Tibial nerve (tissue), 4 donors: Measurements from ENCODE around the gene SBSN. TPM values are rescaled to one million over a fixed set of nuclear protein-coding genes. Genes with fewer than 3 reads are reported as not detected.

Source experiments
- DNase-seq, 2 donors: peaks; one replicate each; pipeline ENCODE4 v3.0.0-alpha.2; 2019; ENCODE audit warnings: low spot score in 2 of 2
- H3K27ac ChIP-seq, 4 donors: fragments of 200-600 bp; sonication (generic) in 3 of 4; one replicate each; pipeline ENCODE4 v1.5.1; 2017 to 2019; ENCODE audit warnings: mild to moderate bottlenecking in 1 of 4
- H3K27me3 ChIP-seq, 2 donors: fragments of 200-600 bp; sonication (generic) in 1 of 2; one replicate each; pipeline versions ENCODE4 v1.5.1 to v1.6.0; 2017 to 2019
- H3K36me3 ChIP-seq, 3 donors: fragments of 200-600 bp; sonication (generic); one replicate each; pipeline ENCODE4 v1.5.1; 2018 to 2019
- H3K4me1 ChIP-seq, 4 donors: fragments of 200-600 bp; sonication (generic) in 3 of 4; one replicate each; pipeline ENCODE4 v1.5.1; 2017 to 2019
- H3K4me3 ChIP-seq, 4 donors: fragments of 200-600 bp; sonication (generic) in 3 of 4; one replicate each; pipeline ENCODE4 v1.5.1; 2017 to 2019; ENCODE audit warnings: mild to moderate bottlenecking in 1 of 4, moderate library complexity in 1 of 4
- H3K9me3 ChIP-seq, 4 donors: fragments of 200-600 bp; sonication (generic) in 3 of 4; one replicate each; pipeline ENCODE4 v1.5.1; 2017 to 2019
- CTCF ChIP-seq, 5 experiments: fragments of 200-600 bp in 3 of 5; fragments of 450-650 bp in 2 of 5; sonication (generic) in 3 of 5; IDR thresholded peaks; one replicate each; pipeline ENCODE4 v1.5.1; 2016 to 2019; ENCODE audit warnings: antibody characterized with exemption in 5 of 5, mild to moderate bottlenecking in 3 of 5, moderate library complexity in 2 of 5
- EP300 ChIP-seq, 2 donors: sonication (generic); formaldehyde crosslinking; IDR thresholded peaks; one replicate each; pipeline ENCODE4 v1.6.1; 2017; ENCODE audit warnings: antibody characterized with exemption in 2 of 2, mild to moderate bottlenecking in 1 of 2
- POLR2A ChIP-seq, 2 donors: fragments of 450-650 bp; IDR thresholded peaks; one replicate each; pipeline ENCODE4 v1.6.1; 2017; ENCODE audit warnings: antibody characterized with exemption in 2 of 2, mild to moderate bottlenecking in 2 of 2, moderate library complexity in 2 of 2
- WGBS, 2 donors: methylation state at CpG; one replicate each; pipeline ENCODE4 v1.1.5; 2018; 5-methylcytosine and 5-hydroxymethylcytosine counted together
- total RNA-seq, 4 donors: library from RNA; depleted of rRNA; stranded (reverse); fragments of >200 nt; gene quantifications; one replicate each; pipeline ENCODE4 v1.1.0, GENCODE V29; 2016

SBSN gene
- not detected for total RNA-seq

GRCh38 chr19:35528218-35529038, at the start of gene SBSN:
Gene SBSN (minus strand): TSS chr19:35528311. CDS start chr19:35528281, 30 bp downstream.
- no peak within 1 kb of the TSS for H3K4me3 ChIP-seq
- no peaks in the 10 kb centered on the region for H3K36me3 ChIP-seq
- H3K9me3 ChIP-seq, result no peaks in the 10 kb centered on the region
- H3K4me1 ChIP-seq, result peaks cover 0 to 1% (median 0%) of the 10 kb centered on the region in 4 donors
- peaks cover 0 to 72% of the 10 kb centered on the region in 2 donors for H3K27me3 ChIP-seq
- H3K27ac ChIP-seq, result no peak within 1 kb of the TSS
- TF ChIP-seq POLR2A (IDR thresholded peaks at IDR 0.05) (no peak), EP300 (IDR thresholded peaks at IDR 0.05) (no peak), CTCF (IDR thresholded peaks at IDR 0.05) (no peak)
- WGBS, 2 donors, result 78% methylated on average over 11 of the region's 11 CpGs
- no peak for DNase-seq

GRCh38 chr19:35571406-35571965, 43.4 kb upstream of the SBSN start:
- 87 to 93% methylated on average over 1 of the region's 1 CpG for WGBS, 2 donors
- peaks cover 0 to 12% (median 2%) of the 10 kb centered on the region in 4 donors for H3K9me3 ChIP-seq
- H3K27me3 ChIP-seq, result peaks cover 0 to 7% of the 10 kb centered on the region in 2 donors
- no peak overlapping the region for H3K27ac ChIP-seq
- no peak for DNase-seq
- no peak overlapping the region for H3K4me3 ChIP-seq
- no peaks in the 10 kb centered on the region for H3K4me1 ChIP-seq
- H3K36me3 ChIP-seq, result no peaks in the 10 kb centered on the region
- no peak for TF ChIP-seq CTCF (IDR thresholded peaks at IDR 0.05)
- no peak for TF ChIP-seq POLR2A (IDR thresholded peaks at IDR 0.05)
- TF ChIP-seq EP300 (IDR thresholded peaks at IDR 0.05), result no peak

- no peak for TF ChIP-seq EP300 (IDR thresholded peaks at IDR 0.05)
- TF ChIP-seq POLR2A (IDR thresholded peaks at IDR 0.05), result no peak
- no peak for TF ChIP-seq CTCF (IDR thresholded peaks at IDR 0.05)
- peaks cover 0 to 7% of the 10 kb centered on the region in 2 donors for H3K27me3 ChIP-seq
- no peaks in the 10 kb centered on the region for H3K4me1 ChIP-seq
- no peak overlapping the region for H3K27ac ChIP-seq
- 51 to 59% methylated on average over 2 to 5 of the region's 5 CpGs for WGBS, 2 donors
- no peak overlapping the region for H3K4me3 ChIP-seq
- H3K9me3 ChIP-seq, result no peaks in the 10 kb centered on the region
- no peak for DNase-seq
- no peaks in the 10 kb centered on the region for H3K36me3 ChIP-seq
Observed at GRCh38 chr19:35569281-35569781, 41.2 kb upstream of the SBSN start.

GRCh38 chr19:35566738-35567137, 38.6 kb upstream of the SBSN start:
- Histone ChIP-seq H3K36me3 (no peaks in the 10 kb centered on the region), H3K4me3 (no peak overlapping the region), H3K9me3 (no peaks in the 10 kb centered on the region), H3K27me3 (peaks cover 0 to 26% of the 10 kb centered on the region in 2 donors), H3K27ac (no peak overlapping the region), H3K4me1 (no peaks in the 10 kb centered on the region)
- TF ChIP-seq EP300 (IDR thresholded peaks at IDR 0.05), result no peak
- no peak for TF ChIP-seq POLR2A (IDR thresholded peaks at IDR 0.05)
- no peak for TF ChIP-seq CTCF (IDR thresholded peaks at IDR 0.05)
- DNase-seq, result no peak
- WGBS, 2 donors, result 82% methylated on average over 7 of the region's 7 CpGs
